NCI-H1092 (cell line): ENCODE results near the gene SSTR5.
"Not testable (repeated sequence)": the region's sequence is repeated elsewhere in the genome, so short reads cannot be mapped to it uniquely, and the experiment has no call there.

Experiments
- DNase-seq: peaks from one replicate; lab custom pipeline; 2025; lab: John Stamatoyannopoulos, UW

SSTR5 gene

DNA sequence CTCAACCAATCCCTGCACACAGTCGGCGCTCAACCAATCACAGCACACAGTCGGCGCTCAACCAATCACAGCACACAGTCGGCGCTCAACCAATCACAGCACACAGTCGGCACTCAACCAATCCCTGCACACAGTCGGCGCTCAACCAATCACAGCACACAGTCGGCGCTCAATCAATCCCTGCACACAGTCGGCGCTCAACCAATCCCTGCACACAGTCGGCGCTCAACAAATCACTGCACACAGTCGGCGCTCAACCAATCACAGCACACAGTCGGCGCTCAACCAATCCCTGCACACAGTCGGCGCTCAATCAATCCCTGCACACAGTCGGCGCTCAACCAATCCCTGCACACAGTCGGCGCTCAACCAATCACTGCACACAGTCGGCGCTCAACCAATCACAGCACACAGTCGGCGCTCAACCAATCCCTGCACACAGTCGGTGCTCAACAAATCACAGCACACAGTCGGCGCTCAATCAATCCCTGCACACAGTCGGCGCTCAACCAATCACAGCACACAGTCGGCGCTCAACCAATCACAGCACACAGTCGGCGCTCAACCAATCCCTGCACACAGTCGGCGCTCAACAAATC lies 20.2 kb downstream of the SSTR5 start:
- DNase-seq: not testable (repeated sequence)

- DNase-seq: no peak
These were observed 21.0 kb downstream of the SSTR5 start for GRCh38 chr16:1093284-1094123.

DNA sequence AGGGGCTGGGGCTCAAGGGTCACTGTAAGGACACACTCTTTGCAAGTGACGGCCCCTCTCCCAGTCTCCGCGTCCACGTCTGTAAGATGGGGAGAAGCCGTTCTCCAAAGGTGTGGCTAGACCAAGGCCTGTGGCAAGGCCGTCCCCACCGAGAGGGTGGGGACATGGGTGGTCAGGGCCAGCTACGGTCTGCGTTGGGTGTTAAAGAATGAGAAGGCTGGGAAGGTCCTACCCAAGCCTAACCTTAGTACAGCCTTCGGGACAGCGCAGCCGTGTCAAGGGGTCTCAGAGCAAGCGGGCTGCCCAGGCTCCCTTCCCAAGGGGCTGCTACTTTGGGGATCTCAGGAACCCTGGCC lies 21.6 kb downstream of the SSTR5 start:
- no peak for DNase-seq

DNA sequence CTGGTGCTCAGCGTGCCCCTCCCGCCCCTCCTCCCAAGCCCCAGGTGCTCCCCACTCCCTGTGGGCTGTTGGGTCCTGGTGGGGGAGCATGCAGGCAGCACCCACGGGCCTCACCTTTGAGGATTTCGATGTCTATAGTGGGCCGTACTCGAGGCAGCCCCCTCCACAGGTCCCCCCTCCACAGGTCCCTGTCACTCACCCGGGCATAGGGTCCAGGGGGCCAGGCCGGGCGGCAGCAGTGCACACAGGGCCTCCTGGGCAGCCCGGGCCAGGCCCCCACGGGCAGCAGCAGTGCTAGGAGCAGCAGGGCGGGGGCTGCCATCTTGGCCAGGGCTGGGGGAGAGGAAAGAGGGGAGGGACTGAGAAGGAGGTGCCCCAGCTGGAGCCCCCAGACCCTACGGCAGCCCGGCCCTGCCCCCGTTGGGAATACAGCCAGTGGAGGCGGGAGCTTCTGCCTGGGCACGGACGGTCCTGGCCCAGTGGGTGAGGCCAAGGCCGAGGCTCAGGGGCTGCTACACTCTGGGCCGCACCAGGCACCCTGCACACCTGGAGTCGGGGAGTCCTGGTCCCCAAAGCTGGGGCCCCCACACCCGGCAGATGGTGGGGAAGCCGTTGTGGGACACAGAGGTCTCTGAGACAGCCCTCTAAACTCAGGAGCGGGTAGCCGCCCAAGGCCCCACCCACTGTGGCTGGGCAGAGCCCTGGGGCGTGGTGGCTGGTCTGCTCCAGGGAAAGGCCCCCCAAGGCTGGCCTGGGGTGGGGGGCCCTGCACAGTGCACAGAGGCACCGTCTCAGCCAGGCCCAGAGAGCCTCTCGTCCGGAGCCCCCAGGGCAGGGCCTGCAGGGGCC lies 22.3 kb downstream of the SSTR5 start:
- DNase-seq: no peak

DNA sequence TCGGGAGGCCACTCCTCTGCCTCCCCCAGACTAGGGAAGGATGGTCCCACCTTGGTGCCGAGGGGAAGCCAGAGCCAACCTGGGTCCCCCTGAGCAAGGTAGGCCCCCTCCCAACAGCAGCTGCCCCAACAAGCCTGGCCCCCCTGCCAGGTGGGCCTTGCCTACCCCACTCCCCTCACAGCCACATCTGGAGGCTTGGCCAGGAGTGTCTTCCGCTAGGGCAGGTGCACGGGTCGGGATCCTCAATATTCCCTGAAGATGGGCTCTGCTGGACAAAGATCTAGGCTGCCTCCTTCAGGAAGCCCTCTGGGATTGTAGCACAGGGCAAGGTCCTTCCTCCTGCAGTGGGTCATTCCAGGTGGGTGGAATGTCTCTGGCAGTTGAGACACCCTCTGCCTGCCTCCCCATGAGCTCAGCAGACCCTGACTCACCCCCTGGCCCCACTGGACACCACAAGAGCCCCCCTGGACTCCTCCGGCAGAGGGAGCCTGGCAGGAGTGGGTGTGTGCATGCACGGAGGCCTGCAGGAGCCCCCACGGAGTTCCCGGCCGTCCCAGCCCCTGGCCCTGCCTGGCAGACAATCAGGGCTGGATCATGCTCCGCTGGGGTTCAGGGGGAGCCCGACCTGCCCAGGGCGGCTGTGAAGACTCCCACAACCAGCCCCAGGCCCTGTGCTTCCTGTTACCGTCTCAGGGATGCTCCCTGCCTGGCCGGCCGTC lies 23.1 kb downstream of the SSTR5 start:
- DNase-seq: no peak

GRCh38 chr16:1096169-1097082 lies 23.9 kb downstream of the SSTR5 start, which contains the start of gene C1QTNF8:
C1QTNF8 (minus strand) TSS chr16:1096244; CDS start chr16:1094922, 1,322 bp downstream.
- DNase-seq: no peak

- DNase-seq: no peak
These were observed 24.6 kb downstream of the SSTR5 start for GRCh38 chr16:1097156-1097555.

- no peak for DNase-seq
These were observed 25.3 kb downstream of the SSTR5 start for GRCh38 chr16:1097800-1098199.

DNA sequence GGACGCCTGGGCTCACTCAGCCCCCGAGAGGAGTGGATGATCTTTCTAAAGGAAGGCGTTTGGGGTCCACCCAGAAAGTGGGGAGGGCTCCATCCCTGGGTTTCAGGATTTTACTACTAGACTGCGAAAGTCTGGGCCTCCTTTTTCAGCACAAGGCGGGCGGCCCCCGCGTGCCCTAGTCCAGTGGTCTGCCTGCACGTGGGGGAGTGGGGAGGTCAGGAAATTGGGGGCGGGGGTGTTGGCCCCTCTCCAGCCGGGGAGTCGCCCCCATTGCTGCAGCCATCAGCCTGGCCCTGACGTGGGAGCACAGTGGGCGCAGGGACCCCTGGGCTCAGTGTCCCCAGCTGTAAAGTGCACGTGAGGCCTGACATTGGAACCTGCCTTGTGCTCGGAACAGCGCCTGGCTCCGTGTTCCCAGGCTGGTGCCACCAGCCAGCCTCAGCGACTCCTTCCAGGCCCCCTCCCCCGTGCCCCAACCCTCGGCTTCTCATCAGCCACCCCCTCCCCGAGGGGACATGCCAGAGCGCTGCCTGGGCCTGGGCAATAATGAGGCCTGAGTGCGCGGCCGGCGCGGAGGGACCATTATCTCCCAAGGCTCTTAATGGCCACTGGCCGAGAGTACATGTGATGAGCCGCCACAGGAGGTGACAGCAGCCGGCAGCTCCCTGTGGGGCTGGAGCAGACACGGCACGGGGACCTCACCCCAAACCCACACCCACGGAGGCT lies 25.9 kb downstream of the SSTR5 start:
- DNase-seq: no peak

- no peak for DNase-seq
These were observed 26.9 kb downstream of the SSTR5 start for GRCh38 chr16:1099189-1100083.

DNA sequence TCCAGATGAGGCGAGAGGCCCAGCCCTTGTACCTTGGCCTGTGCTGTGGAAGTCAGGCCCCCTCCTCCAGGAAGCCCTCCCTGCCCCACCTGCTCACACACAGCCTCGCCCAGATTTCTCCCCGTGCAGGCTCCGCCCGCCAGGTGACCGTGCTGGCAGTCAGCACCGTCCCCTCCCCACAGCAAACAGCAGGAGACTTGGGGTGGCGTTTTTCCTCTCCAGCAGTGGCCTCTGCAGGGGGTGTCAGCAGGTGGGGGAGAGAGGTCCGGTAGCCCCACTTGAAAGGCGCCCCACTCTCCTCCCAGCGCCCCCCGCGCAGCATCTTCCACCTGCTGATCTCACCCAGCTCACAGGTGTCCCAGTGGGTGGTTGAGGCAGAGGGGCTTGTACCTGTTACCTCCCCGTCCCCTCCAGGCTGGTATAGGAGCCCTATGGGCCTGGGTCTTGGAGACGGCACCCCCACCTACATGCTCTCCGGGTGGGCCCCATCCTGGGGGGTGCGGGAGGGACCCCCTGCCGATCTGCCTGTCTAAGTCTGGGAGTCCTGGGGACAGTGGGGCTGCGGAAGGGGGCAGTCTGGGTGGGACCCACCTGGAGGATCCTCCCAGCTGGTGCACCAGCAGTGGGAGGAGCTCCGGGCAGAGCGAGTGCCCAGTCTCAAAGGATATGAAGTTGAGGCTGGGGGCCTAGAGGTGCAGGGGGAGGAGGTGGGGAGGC lies 27.7 kb downstream of the SSTR5 start:
- no peak for DNase-seq

GRCh38 chr16:1101133-1101532 lies 28.6 kb downstream of the SSTR5 start:
- no peak for DNase-seq

GRCh38 chr16:1101573-1102332 lies 29.2 kb downstream of the SSTR5 start:
- no peak for DNase-seq

DNA sequence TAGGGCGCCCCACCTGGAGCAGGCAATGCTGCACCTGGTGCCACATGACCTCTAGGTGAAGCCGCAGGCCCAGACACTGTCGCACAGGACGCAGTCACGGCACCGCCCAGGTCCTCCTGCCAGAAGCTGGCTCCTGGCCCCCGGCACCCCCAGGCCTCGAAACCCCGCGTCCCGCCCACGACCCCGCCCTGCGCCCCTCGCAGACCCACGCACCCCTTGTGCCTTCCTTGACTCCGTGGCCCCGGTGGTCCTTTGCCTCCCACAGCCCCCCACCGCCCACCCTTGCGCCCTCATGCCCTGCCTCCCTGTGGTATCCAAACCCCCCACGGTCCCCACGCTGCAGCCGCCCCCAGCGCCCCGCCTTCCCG lies 29.8 kb downstream of the SSTR5 start:
- no peak for DNase-seq

GRCh38 chr16:1102921-1103635 lies 30.5 kb downstream of the SSTR5 start:
- DNase-seq: no peak

- DNase-seq: no peak
These were observed 31.1 kb downstream of the SSTR5 start for GRCh38 chr16:1103636-1103980.

- DNase-seq: peak; percentile 45
These were observed 33.5 kb downstream of the SSTR5 start for GRCh38 chr16:1105888-1106620.
